Jurkat, Clone E6-1 (cell line): Measurements from ENCODE around the gene AIFM3.

Source experiments
- DNase-seq: peaks from one replicate; pipeline ENCODE4 v3.0.0-alpha.2; 2011; ENCODE audit warnings: low read depth, low spot score
- H3K4me3 ChIP-seq: 2 replicates; pipeline ENCODE4 v1.5.1; 2011; ENCODE audit warnings: mild to moderate bottlenecking, low read length, control low read depth, moderate library complexity

AIFM3 gene

GRCh38 chr22:21015466-21016006 lies 48.5 kb downstream of the AIFM3 start:
- no peak overlapping the region for H3K4me3 ChIP-seq
- DNase-seq = no peak

DNA sequence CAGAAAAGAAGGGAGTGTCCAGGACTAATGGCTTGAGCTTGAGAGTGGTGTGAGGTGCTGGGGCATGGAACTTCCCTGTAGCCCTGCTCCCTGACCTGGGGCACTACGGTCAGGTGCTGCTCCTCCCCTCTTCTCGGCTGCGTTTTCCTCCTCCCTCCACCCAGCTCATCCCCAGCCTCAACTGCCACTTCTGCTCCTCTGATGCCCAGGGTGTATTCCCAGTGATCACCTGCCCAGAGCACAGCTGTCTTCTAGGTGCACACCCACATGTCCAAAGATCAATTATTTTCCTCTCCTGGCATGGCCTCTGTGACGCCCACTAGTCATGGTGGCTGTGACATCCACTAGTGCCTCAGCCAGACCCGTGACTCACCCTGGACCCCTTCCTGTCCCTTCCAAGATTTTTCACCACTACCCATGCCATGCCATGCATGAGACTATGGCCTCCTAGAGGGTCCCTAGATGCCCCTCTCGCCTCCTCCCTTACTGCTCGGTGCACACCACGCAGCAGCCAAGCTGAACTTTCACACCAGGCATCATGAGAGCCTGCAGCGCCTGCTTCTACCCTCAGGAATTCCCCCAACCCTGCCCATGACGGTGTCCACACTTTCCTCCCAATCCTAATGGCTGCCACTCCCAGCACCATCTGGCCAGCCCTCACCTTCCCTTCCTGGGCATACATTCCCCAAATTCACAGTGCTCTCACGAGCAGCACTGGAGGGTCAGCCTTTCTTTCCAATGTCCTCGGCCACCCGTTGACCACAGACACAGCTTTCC lies 49.8 kb downstream of the AIFM3 start:
- no peak overlapping the region for H3K4me3 ChIP-seq
- no peak for DNase-seq

DNA sequence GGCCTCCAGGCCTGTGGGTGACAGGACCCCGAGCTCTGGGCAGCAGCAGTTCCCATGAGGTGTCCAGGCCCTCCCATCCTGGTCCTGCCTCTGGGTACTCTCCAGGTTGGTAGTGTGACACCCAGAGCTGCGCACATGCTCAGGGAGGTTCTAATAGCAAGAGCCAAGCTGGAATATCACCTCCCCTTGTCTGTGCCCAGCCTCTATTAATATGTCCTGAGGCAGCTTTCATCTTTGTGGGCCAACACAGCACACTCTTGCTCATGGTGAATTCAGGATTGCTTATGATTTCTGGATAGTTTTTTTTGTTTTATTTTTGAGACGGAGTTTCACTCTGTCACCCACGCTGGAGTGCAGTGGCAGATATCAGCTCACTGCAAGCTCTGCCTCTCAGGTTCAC lies 51.3 kb downstream of the AIFM3 start:
- no peak overlapping the region for H3K4me3 ChIP-seq
- no peak for DNase-seq

DNA sequence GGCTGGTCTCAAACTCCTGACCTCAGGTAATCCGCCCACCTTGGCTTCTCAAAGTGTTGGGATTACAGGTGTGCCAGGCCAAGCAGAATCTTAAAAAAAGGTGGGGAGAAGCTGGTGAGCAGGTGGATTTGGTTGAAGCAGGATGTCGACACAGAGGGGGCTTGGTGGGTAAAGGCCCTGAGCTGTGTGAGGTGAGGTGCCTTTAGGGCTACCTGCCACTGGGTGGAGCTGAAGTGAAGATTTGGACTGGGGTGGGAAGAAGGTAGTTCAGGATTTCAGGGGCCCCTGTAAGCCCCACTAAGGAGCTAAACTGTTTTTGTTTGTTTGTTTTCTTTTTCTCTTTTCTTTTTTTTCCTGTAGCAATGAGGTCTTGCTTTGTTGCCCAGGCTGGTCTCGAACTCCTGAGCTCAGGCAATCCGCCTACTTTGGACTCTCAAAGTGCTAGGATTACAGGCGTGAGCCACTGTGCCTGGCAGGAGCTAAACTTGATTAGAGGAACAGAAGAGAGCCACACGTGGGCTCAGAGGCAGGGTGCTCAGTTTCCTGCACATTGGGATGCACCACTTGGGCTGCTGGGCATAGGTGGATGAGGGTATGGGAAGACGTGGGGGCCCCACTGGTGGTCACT lies 53.9 kb downstream of the AIFM3 start:
- no peak overlapping the region for H3K4me3 ChIP-seq
- DNase-seq = peak; percentile 29

DNA sequence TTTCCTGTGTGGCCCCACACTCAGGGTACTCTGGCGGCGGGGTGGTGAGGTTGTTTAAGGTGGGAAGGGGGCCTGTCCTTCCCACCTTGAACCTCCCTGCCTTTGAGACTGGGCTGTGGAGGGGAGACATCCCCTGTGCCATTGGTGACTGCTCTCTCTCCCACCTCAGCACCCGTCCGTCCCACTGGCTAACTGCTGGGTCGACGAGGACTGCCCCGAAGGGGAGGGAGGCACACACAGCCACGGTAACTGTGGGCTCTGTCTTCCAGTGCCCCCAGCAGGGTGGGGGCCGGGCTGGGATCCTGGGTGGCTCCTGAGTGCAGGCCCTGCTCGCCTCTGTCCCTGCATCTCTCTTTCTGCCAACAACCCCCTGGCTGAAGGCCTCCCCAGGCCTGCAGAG lies 55.5 kb downstream of the AIFM3 start:
- no peak for DNase-seq
- no peak overlapping the region for H3K4me3 ChIP-seq

DNA sequence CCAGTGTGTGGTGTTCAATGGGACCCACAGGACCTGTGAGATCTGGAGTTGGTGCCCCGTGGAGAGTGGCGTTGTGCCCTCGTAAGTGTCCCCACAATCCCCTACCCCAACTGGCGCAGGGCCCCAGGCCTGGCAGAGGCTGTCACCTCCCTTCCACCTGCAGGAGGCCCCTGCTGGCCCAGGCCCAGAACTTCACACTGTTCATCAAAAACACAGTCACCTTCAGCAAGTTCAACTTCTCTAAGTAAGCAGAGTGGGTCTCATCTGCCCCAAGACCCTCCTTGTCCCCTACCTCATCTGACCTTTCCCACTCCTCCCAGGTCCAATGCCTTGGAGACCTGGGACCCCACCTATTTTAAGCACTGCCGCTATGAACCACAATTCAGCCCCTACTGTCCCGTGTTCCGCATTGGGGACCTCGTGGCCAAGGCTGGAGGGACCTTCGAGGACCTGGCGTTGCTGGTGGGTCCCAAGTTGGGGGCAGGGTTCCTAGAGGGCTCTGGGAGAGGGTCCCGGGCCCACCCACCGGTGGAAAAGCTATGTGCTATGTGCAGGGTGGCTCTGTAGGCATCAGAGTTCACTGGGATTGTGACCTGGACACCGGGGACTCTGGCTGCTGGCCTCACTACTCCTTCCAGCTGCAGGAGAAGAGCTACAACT lies 56.0 kb downstream of the AIFM3 start:
- no peak overlapping the region for H3K4me3 ChIP-seq
- DNase-seq = no peak

- H3K4me3 ChIP-seq = no peak overlapping the region
- peak; percentile 68 for DNase-seq
These were observed 58.2 kb downstream of the AIFM3 start for GRCh38 chr22:21025266-21025665.

DNA sequence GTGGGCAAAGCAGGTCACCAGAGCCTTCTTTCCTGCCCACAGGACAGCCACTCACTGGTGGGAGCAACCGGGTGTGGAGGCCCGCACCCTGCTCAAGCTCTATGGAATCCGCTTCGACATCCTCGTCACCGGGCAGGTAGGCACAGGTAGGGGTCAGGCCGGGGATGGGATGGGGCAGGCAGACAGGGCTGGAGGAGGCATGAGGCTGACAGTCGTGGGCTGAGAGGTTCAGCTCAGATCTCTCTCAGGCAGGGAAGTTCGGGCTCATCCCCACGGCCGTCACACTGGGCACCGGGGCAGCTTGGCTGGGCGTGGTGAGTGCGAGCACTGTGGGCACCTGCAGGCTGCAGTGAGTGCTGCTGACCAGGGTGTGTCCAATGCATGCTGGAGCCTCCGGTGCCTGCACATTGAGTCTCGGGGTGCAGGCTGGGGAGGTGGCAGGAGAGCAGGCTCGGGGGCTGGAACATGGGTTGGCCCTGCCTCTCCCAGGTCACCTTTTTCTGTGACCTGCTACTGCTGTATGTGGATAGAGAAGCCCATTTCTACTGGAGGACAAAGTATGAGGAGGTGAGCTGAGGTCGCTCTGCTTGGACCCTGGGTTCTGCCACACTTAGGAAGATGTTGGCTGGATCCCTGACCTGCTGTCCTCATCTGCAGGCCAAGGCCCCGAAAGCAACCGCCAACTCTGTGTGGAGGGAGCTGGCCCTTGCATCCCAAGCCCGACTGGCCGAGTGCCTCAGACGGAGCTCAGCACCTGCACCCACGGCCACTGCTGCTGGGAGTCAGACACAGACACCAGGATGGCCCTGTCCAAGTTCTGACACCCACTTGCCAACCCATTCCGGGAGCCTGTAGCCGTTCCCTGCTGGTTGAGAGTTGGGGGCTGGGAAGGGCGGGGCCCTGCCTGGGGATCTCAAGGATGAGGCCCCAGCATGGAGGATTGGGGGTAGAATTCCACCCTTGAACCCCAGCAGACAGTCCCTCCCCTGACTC lies 59.0 kb downstream of the AIFM3 start:
- no peak overlapping the region for H3K4me3 ChIP-seq
- no peak for DNase-seq

GRCh38 chr22:21026783-21027692 lies 60.0 kb downstream of the AIFM3 start:
- H3K4me3 ChIP-seq = no peak overlapping the region
- DNase-seq = no peak

DNA sequence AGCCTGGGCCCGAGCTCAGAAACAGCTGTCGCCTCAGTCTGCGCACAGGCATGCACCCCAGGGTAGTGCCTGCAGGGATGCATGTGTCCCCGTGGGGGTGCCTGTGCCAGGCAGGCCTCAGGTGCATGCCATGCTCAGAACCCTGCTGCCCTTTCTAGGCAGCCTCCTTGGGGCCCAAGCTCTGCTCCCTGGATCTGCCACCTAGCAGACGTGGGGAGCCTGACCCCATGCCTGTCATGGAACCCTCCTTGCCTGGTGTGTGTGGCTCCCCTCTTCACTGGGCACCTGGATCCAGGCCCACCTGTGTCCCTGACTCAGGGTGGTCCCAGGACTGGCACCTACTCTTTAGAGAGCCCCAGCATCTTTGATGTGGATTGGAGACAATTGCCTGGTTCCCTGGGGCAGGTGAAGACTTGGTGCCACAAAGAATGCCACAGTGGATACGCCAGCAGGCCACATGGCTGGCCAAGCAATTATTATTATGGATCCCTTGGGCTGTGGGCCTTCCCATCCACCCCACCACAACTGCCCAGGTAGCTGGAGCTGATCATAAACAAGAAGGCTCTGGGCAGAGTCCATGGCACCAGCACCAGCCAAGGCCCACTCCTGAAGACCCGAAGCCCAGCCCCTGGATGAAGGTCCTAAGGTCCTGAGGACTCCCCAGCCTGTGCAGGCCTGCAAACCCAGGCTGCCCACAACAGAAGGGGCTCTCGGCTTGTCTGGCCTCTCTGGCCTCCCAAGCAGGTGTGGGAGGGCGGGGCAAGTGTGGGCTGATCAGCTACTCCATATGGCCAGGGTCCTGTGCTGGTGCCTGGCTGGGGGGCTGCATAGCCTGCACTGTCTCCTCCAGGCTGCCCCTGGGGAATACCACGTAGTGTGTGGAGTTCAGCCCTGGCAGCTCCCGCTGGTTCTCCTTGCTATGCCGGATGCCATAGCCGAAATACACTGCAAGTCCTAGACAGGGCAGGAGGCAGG lies 61.5 kb downstream of the AIFM3 start:
- DNase-seq = no peak
- no peak overlapping the region for H3K4me3 ChIP-seq

- no peak for DNase-seq
- H3K4me3 ChIP-seq = no peak overlapping the region
These were observed 62.5 kb downstream of the AIFM3 start for GRCh38 chr22:21029486-21030025.

DNA sequence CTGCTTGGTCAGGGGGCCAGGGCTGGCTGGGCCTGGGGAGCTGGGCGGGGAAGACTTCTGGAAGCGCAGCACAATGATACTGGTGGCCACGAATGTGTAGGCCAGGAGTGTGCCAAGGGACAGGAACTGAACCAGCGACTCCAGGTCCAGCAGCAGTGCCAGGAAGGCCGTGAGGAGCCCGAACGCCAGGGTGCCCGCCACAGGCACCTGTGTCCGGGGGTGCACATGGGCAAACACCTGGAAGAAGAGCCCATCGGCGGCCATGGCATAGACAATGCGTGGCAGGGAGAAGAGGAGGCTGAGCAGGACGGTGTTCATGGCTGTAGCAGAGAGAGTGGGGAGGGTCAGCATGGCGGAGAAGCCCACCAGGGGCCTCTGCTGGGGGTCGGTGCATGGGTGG lies 63.0 kb downstream of the AIFM3 start:
- no peak overlapping the region for H3K4me3 ChIP-seq
- DNase-seq = no peak
